ENCODE results near the gene IMPDH1.

Gene IMPDH1

DNA sequence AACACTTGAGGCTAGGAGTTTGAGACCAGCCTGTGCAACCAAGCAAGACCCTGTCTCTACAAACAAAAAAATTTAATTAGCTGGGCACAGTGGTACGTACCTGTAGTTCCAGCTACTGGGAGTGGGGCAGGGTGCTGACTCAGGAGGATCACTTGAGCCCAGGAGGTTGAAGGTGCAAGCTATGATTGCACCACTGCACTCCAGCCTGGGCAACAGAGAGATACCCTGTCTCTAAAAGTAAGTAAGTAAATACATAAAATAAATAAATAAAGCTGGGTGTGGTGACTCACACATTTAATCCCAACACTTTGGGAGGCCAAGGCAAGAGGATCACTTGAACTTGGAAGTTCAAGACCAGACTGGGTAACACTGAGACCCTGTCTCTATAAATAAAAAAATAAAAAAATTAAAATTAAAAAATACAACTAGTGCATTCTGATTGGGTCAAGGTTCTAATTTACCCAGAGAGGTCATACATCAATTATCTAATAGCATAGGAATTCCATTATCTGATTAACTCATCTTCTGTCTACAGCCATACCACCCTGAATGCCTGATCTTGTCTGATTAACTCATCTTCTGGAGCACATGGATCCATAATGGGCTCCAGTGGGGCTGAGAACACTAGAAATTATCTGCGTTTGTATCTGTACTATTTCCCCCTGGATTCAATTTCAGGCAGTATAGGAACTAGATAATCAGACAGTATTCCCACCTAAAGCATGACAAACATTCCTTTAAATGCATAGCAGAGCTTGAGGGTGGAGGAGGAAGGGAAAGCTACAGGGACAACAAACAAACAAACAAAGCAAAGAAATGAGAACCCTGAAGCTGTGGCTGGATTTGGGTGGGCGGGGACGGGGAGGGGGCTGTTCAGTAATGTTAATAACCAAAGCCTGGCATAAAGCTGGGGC, 24.9 kb upstream of the IMPDH1 start:
- DNase-seq, result no peak

DNA sequence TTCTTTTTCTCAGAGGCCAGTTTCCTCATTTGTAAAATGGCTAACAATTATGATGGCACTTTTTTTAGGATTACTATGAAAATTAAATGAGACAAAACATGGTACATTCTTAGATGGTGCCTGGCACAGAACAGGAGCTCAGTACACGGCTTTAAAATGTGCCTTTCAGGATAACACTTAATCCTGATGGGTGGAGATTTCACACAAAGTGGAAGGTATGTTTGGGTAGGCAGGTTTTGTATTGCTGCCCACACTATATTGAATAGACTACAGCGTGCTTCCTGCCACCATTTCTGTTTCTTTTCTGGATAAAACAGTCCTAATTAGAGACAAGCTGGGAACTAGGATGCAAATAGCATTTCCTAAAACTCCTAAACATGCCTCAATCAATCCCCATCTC, 22.0 kb upstream of the IMPDH1 start:
- no peak for DNase-seq

DNA sequence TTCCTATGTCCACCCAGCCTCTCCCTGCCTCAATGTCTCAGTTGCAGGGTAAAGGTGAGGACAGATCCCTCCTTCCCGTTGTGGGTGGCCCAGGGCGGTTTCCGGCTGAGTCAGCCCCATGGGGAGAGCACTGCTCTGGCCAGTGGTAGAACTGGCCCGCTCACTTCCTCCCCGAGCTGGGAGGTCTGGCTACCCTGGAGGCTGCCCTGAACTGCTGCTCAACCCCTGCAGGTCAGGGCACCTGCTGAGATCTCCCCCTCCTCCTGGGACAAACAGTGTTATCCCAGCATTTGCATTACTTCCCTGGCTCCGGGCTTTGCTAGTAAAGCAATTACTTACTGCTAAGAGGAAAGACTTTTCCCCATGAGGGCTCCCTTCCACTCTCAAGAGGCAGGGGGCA, 21.4 kb upstream of the IMPDH1 start:
- no peak for DNase-seq

DNA sequence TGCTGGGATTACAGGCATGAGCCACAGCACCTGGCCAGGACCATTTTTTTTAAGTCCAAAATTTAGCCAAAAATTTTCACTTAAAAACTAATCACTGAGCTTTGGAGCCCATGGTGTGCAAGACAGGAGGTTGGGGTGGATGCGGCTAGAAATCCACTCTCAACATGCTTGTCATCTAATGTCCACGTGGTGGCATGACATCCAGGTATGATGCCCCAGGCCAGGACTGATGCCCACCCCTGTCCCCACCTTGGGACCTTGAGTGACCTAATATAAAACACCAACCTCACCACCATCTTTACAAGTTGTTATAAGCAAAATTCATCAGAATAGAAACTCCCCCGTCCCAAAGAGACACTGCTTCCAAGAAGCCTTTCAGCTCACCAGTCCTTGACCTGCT, 20.4 kb upstream of the IMPDH1 start:
- DNase-seq, result no peak

DNA sequence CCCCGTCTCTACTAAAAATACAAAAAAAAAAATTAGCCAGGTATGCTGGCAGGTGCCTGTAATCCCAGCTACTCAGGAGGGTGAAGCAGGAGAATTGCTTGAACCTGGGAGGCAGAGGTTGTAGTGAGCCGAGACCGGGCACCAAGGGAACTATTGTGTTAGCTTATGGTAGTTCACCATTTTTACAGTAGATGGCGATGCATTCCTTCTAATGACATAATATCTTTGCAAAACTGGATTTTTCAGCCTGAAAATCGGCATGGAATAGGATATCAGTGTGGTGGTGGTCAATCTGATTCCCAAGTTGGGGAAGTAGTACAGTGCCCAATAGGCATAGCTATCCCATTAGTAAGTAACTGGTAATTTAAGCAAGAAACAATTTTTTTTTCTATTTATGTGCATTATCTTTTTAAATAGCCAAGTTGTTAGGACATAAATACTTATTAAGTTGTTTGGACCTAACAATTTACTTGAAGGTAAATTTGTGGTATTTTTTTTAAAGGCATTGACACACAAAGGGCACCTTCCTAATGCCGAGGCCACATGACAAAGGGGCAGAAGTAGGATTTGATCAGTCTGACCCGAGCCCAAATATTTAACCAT, 17.6 kb upstream of the IMPDH1 start:
- DNase-seq, result no peak

DNA sequence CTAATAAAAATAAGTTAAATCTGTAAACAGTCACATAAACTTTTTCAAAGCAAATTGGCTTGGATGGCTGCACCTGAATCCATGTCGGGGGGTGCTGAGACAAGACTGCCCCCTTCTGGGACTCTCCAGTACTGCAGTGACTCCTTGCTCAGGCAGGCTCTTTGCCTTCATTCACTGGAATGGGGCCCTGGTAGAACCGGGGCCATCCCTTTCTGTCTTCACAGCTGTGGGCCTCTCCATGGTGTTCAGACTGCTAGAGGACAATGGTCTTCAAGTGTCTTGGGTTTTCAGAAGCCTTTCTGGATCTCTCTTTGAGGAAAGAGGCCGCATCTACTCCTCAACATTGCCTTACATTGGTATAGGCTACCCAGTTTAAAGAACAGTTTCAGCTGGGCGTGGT, 16.1 kb upstream of the IMPDH1 start:
- peak; percentile 91 for DNase-seq

DNA sequence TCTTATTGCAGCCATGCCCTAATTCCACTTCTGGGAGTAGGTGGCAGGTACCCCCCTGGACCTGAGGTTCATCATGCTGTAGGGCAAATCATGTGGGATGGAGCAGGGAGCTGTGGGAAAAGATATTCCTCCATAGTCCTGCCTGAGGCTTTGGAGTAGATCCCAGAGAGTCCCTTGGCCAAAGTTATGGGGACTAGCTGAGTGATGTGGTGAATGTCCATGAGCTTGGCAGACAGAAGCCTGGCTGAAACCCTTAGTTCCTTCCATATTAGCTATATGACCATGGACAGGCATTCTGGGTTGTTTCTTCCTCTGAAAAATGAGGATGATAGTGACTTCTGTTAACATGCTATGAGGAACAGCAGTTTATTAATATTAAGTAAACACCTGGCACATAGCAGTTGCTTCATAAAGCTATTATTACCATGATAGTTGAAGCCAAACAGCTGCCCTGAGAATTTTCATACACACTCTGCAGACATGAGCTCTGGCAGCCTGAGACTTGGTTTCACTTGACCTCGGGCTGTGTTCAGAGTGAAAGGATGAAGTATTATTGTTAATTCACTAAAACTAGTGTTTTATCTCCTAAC, 15.0 kb upstream of the IMPDH1 start:
- DNase-seq, result no peak

DNA sequence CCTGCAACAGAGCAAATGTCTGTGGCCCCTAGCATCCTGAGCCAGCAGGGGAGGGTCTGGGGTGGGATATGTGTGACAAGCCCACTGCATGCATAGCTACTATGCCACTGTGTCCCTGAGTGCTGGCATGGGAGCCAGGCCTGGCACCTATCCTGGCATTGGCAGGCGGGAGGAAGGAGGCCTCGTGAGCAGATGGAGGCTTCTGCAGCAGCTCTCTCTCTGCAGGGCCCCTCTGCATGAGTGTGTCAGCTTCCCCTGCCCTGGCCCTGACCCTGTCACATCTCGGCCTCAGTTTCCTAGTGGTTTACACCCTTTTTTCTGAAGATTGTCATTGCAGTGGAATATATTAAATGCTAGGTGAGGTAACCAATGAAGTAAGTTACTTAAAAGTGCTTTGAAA, 13.1 kb upstream of the IMPDH1 start:
- DNase-seq, result no peak

DNA sequence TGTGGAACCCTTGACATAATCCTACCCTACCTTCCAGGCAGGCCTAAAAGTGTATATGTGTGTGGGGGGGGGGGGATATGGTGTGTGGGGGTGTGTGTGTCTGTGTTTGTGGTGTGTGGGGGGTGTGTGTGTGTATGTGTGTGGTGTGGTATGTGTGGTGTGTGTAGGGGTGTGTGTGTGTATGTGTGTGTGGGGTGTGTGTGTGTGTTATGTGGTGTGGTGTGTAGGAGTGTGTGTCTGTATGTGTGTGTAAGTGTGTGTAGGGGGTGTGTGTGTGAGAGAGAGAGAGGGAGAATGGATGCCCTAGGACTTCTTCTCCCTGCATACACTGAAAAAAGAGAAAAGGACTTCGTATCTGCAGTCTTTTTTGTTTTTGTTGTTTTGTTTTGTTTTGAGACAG, 12.3 kb upstream of the IMPDH1 start:
- DNase-seq, result no peak

DNA sequence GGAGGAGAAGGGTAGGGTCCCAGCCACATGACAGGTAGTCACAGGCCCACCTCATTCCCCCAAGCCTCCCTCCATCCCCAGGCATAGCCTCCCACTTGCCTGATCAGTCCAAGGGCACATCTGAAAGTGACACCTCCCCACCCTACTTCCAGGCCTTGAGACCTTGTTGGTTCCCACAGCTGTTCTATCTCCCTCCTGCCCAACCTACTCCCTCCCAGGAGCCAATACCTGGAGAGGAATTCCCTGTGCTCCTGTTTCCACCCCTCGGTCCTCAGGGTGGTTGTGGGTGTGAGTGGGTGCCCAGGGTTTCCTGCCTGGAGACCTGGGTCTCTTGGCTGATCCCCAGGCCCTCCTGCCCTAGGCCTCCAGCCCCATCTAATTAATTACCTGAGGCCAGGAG, 11.6 kb upstream of the IMPDH1 start:
- no peak for DNase-seq

DNA sequence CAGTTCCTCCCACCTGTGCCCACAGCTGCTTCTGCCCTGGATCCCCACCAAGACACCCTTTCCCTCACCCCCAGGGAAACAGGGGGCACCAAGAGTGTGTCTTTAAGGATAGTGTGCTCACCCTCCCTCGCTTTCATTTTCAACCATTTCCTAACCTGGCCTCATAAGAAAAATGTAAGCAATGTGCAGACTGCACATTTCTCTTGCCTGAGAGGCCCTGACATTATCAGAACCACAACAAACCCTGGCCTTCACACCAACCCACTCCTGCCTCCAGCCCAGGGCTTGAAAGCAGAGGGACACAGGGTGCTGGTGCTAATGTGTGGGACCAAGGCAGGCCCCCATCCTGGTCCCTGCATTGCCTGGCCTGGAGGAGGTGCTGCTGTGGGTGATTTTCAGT, 11.0 kb upstream of the IMPDH1 start:
- no peak for DNase-seq

DNA sequence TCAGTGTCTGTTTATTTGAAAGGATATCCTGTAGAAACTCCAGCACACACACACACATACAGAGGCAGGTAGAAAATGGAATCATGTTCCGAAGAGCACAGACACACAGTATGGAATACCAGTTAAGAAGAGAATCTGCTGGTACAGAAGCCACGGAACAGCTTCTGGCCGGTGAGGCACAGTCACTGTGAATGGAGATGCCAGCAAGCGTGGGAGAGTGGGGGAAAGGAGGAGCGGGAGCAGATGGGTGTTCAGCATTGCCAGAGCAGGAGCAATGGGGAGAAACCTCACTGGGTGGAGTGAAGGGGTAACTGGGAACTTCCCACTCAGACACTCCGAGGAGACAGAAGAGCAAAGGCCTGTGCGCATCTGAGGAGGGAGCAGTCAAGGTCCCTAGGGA, 9.5 kb upstream of the IMPDH1 start:
- no peak for DNase-seq

DNA sequence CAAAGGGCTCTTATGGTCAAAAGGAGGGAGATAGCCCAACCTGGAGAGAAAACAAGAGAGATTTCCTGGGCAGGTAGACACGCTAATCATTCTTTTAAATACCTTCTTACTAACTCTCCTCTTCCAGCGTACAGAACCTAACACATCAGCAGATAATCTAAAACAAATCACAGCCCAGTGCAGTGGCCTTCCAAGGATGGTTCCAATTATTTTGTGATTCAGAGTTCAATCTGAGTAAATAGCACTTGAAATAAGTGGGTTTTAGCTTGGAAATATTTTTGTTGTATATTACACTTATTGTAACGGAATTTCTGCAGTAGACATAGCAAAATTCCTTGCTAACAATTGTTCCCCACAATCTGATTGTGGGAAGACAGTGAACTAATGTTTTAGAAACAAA, 7.3 kb upstream of the IMPDH1 start:
- no peak for DNase-seq

DNA sequence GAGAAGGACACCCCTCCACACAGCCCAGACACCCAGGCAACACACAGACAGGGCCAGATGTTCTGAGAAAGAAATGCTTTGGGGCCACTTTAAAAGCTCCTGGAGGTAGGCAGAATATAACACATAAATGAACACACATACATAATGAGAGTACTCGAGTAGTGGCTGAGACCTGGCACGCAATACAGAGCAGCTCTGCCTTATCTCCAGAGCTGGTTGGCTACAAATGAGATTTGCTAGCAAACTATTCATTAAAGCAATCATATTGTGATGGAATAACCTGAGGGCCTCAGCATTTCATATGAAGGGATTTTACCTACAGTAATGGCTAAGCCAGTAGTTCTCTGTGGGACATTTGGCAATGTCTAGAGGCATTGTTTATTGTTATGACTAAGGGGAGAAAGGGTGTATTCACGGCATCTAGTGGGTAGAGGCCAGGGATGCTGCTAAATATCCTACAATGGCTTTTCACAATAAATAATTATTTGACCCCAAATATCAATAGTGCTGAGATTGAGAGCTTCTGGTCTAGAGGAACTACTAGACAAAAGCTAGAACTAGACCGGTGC, 5.5 kb upstream of the IMPDH1 start:
- no peak for DNase-seq

DNA sequence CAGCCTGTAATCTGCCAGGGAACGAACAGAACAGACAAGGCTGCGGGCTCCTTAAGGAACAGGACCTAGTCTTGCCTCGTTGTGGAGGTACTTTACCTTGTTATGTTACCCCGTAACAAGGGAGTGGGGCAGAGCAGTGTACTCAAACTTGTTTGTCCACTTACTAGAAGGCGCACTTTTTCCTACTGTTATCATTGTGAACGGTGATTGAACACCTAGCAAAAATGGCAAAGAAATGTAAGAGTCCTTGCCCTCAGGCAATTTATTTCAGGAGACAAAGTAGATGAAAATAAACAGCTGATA, 620 bp upstream of the IMPDH1 start:
- no peak for DNase-seq

DNA sequence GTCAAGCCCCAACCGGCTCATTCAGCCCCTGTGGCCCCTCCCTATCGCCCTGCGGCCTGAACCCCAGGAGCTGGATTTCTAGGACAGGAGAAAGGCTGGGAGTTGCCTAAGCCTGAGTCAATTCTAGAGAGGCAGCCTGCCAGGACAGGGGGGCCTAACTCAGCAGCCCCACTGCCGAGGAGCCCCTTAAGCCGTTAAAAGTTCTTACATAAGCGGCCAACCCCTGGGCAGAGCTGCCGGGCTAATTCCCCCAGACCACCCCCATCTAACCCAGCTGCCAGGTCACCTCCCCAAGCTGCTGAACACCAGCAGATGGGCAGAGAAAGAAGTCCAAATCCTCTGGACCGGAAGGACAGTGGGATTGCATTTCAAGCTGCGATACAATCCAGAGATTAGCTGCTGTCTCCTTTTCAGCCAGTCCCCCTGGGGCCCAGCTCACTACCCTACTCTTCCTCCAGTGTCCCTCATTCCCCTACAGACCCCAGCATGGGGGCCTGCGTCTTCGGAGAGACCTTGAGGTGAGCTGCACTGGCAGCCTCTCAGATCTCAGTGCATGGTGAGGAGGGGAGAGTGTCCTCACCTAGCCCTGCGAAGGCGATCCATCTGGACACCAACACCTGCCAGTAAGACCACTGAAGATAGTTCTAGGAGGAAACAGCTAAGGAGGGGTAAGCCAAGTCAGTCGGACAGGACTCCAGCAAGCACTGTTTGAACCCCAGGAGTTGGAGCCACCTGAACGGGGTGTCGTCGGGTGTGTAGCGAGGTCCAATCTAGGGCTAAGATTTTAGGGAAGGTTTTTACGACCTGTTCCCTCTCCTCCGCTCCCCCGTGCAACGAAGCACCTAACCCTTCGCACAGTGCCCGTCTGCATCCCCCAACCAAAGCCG, 830 bp downstream of the IMPDH1 start:
- no peak for DNase-seq

DNA sequence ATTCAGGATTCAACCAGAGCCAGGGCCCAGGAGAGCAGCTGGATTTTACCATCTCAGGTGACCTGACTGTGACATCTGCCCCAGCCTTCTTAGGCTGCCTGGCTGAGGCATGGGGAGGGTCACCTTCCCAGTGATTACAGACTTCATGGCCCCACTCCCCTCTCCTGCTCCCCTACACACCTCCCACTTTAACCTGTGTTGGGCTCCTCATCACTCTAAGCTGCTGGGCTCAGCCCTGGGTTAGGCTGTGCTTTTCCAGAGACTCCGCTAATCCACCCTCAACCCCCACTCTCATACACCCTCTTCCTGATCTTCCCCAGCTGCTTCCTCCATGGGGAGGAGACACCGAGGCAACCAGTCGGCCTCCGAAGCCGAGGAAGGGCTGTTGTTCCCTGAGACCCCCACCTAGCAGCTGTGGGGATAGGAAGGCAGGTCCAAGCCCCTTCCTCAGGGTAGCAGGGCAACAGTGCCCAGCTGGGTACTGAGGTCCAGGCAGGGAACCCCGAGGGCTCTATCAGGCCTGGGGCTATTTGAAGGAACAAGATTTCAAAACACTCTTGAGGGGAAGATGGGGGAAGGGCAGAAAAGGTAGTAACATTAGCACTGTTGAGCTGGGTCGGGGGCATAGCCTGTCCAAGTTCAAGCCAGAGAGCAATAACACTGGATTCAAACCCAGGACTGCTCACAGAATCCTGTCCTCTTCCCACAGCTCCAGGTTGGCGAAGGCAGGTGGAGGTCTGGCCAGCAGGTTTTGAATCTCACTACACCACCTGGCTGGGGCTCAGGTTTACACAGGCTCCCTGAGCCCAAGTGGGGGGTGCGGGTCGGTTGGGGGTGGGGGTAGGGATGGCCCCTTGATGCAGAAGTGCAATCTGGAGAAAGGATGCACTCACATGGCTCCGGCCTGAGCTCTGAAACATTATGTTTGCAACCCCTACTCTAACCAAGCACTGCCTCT, 1.8 kb downstream of the IMPDH1 start:
- no peak for DNase-seq

DNA sequence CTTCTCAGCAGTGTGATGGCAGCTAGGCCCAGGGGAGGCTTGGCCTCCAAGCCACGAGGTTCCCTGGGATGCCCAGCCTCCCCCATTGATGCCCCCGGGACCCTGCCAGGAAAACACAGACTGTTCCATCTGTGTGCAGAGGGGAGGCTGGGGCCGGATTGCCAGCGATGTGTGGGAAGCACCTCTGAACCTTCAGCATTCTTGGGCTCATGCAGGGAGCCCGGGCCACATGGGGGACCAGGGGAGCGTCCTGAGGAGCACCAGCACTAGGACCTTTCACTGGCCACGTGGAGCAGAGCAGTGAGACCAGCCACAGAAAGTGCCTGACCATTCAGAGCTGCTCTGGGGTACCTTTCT, 2.6 kb downstream of the IMPDH1 start:
- DNase-seq, result no peak

DNA sequence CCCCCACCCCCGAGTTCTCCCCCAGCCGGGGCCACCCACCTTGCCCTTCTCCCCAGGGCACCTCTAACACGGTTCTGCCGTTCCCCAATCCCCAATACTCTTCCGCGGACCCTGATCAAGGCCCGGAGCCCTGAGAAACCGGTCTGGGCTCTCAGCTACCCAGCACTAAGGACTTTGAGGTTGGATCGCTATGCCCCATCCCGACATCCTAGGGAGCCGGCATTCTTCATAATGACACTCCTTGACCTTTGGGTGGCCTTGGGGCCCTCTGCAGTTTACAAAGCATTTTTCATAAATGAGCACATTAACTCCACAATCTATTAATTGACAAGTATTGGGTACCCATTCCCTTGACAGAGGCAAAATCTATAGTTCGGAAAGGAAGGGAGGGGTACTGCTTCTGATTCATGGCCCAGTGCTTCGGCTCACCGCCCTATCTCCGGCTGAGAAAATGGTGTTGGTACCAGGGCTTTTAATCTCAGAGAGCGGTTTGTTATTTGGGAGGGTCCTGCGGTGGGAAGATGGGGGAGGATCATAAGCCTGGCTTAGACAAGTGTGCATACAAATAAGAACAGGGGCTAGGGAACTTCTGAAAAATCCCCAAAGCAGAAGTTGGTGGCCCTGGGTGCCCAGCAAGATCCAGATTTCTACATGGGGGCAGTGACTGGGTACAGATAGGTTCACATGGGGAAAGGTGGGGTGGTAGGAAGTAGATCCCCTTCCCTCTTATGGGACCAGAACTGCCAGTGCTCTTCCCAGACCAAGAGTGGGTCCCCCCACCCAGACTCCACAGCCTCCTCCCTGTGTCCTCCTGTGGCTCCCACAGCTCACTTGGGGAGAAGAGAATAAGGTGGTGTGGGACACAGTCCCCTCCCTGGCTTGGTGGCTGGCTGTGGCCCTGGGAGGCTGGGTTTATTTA, 3.2 kb downstream of the IMPDH1 start:
- no peak for DNase-seq

DNA sequence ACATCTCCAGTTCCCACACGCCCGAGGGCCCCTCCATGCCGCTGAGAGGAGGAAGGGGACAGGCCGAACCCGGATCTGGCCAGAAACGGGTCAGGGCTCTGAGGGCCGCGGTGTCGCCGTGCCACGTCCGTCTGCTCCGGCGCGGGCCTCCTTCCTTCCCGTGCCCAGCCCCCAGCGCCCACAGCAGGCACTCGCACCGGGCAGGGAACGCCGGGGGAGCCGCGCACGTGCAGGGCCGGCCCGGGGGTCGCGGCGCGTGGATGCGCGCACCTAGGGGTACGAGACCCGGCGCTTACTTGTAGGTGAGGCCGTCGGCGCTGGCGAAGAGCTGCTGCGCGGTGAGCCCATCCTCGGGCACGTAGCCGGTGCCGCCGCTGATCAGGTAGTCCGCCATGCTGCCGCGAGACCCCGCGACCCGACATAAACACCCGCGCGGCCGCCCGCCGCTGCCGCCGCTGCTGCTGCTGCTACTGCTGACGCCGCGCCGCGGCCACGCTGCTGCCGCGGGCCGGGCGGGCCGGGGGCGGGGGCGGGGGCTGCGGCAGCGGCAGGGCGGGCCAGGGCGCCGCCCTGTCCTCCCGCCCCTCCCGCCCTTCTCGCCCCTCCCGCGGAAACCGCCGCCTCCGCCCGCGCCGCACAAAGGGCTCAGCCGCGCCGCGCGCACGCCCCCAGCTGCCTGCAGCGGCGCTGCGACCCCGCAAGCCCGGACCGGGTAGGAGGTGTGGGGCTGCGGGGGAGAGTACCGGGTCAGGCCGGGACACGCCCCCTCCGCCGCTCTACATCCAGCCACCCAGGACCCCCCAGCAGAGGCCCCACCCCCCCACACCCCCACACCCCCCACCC, 4.1 kb downstream of the IMPDH1 start:
- DNase-seq, result peak; percentile 81

Measured in activated CD8-positive, alpha-beta memory T cell treated with anti-CD3 and anti-CD28 coated beads for 24 hours (primary cell).